GM12878 (cell line): Measurements from ENCODE around the gene FAM111B. TPM values are rescaled to one million over a fixed set of nuclear protein-coding genes. Genes with fewer than 3 reads are reported as not detected.

Source experiments
- CBFB ChIP-seq: IDR thresholded peaks from 2 replicates; pipeline ENCODE4 v1.6.1; 2016; ENCODE audit warnings: antibody characterized with exemption, low read depth
- CEBPB ChIP-seq, 2 experiments: fragments of 150-350 bp in 1 of 2; IDR thresholded peaks; 2 replicates each; pipeline ENCODE4 v1.6.1; 2012 to 2014; ENCODE audit warnings: low read depth in 2 of 2, low read length in 2 of 2, borderline replicate concordance in 1 of 2, inconsistent platforms in 1 of 2
- EGR1 ChIP-seq, 2 experiments: IDR thresholded peaks; 1 replicate in 1 of 2; 2 replicates in 1 of 2; pipeline ENCODE4 v1.6.1; 2011 to 2012; ENCODE audit warnings: low read depth in 2 of 2, low read length in 2 of 2, borderline replicate concordance in 1 of 2, mild to moderate bottlenecking in 1 of 2, moderate library complexity in 1 of 2
- HSF1 ChIP-seq: fragments of 150-350 bp; IDR thresholded peaks from 2 replicates; pipeline ENCODE4 v1.6.1; 2014; ENCODE audit warnings: mild to moderate bottlenecking, low read depth, low read length
- NR2F1 ChIP-seq: fragments of 450-650 bp; conservative IDR thresholded peaks from 2 replicates; pipeline ENCODE4 v1.6.1; 2017; ENCODE audit warnings: mild to moderate bottlenecking
- PML ChIP-seq: IDR thresholded peaks from 2 replicates; pipeline ENCODE4 v1.6.1; 2012; ENCODE audit warnings: low read length, inconsistent platforms
- POLR2A ChIP-seq: IDR thresholded peaks from 2 replicates; pipeline ENCODE4 v1.6.1; 2011; ENCODE audit warnings: low read depth, mild to moderate bottlenecking, low read length
- RAD51 ChIP-seq: fragments of 450-650 bp; IDR thresholded peaks from 2 replicates; pipeline ENCODE4 v1.6.1; 2016; ENCODE audit warnings: moderate library complexity, mild to moderate bottlenecking, inconsistent platforms
- RBBP5 ChIP-seq: fragments of 200-600 bp; sonication (generic); conservative IDR thresholded peaks from 2 replicates; pipeline ENCODE4 v1.6.1; 2016
- RELA ChIP-seq: fragments of 450-650 bp; IDR thresholded peaks from 2 replicates; pipeline ENCODE4 v1.8.0; 2014; ENCODE audit warnings: borderline replicate concordance; ENCODE audit not compliant: partially characterized antibody
- REST ChIP-seq: IDR thresholded peaks from 2 replicates; pipeline ENCODE4 v1.6.1; 2012; ENCODE audit warnings: mild to moderate bottlenecking, low read depth, low read length
- SP1 ChIP-seq: IDR thresholded peaks from one replicate; pipeline ENCODE4 v1.6.1; 2011; ENCODE audit warnings: low read depth, low read length
- TBL1XR1 ChIP-seq: IDR thresholded peaks from 2 replicates; pipeline ENCODE4 v1.6.1; 2012; ENCODE audit warnings: low read depth, low read length, improper control_type of control experiment
- YBX1 ChIP-seq: fragments of 450-650 bp; IDR thresholded peaks from 2 replicates; pipeline ENCODE4 v1.6.1; 2016; ENCODE audit warnings: antibody characterized with exemption
- ZNF274 ChIP-seq: IDR thresholded peaks from one replicate; pipeline ENCODE4 v1.8.0; 2011; ENCODE audit not compliant: insufficient read length, insufficient read depth
- polyA plus RNA-seq, 11 experiments: library from polyadenylated mRNA; depleted of rRNA in 4 of 11; unstranded in 6 of 11; stranded (reverse) in 5 of 11; fragments of >200 nt; fragmentation: Nextera tagmentation in 4 of 11; fragmentation: Illumina TruSeq in 1 of 11; extraction: Ambion mirVana in 4 of 11; extraction: Trizol in 1 of 11; gene quantifications; 1 replicate in 1 of 11; 2 replicates in 10 of 11; pipeline versions ENCODE4 v1.2.1 to v1.2.3, GENCODE V29; 2011 to 2016; ENCODE audit warnings: inconsistent platforms in 2 of 11, missing spikeins in 2 of 11, low read depth in 1 of 11
- total RNA-seq, 4 experiments: library from RNA; depleted of rRNA in 3 of 4; stranded (reverse); fragments of >200 nt in 3 of 4; fragmentation: Illumina TruSeq in 1 of 4; extraction: Trizol in 1 of 4; gene quantifications; 2 replicates each; pipeline versions ENCODE4 v1.2.1 to v1.2.3, GENCODE V29; 2013 to 2021
- TF ChIP-seq, protein P1 (sequence below): IDR thresholded peaks from 2 replicates; pipeline ENCODE4 v1.6.1; 2011; ENCODE audit warnings: low read depth, mild to moderate bottlenecking, low read length, moderate library complexity, borderline replicate concordance; ENCODE audit errors: extremely low read depth
- TF ChIP-seq, protein P2 (sequence below): fragments of 150-350 bp; IDR thresholded peaks from 2 replicates; pipeline ENCODE4 v1.6.1; 2016; ENCODE audit warnings: low read depth, low read length
- TF ChIP-seq, protein P3 (sequence below): IDR thresholded peaks from 2 replicates; pipeline ENCODE4 v1.6.1; 2011; ENCODE audit warnings: low read depth, low read length, improper control_type of control experiment, borderline replicate concordance
- TF ChIP-seq, protein P4 (sequence below): IDR thresholded peaks from 2 replicates; pipeline ENCODE4 v1.6.1; 2012; ENCODE audit warnings: low read depth, low read length, improper control_type of control experiment

The FAM111B gene
- total and polyA plus RNA-seq, 10 of the 15 experiments (the other 5 are each of a cell fraction or from before 2014, with no cell fraction given), result 35.9 to 97.2 (median 62.1) TPM

DNA sequence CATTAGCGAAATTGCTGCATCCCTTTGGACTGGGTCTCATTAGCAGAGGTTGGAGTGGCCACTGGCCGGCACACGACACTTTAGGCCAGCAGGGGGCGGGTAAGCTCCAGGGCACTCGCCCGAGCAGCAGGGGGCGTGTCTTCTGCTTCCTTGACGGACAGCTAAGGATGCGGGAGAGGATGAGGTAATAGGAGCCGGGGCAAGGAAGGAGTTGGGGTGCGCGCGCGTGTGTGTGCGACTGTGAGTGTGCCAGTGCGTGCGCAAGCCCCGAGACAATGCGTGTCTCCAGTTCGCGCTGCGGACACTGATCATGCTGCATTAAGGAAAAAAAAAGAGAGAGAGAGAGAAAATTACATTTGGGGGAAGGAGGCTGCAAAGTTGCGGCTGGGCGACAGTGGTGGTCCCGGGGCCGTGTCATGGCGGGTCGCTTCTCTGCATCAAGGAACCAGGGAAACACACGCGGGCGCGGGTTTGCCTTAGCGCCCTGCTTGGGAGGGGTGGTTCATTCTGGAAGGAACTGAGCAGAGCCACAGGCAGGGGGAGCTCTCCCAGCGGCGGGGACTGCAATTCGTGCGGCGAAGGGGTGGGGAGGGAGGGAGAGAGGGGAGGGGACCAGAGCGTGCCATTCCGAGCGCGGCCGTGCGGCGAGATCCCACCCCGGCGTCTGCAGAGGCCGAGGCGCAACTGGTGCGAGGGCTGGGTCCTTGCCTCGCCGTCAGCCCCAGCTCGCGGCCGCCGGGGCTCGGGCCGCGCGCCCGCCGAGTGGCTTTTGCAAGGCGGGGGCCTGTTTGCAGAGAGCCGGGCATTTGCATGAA is 64.7 kb downstream of the FAM111B start, which contains the start of gene DTX4 (continued):
- TF ChIP-seq HSF1, result no peak
- TF ChIP-seq ZNF274, result no peak
- TF ChIP-seq YBX1, result no peak
- TF ChIP-seq RELA, result no peak
- no peak; the same call in none of the 2 replicates for TF ChIP-seq TBL1XR1
- TF ChIP-seq RBBP5, result no peak
- no peak for TF ChIP-seq CBFB
- TF ChIP-seq, protein P1, sequence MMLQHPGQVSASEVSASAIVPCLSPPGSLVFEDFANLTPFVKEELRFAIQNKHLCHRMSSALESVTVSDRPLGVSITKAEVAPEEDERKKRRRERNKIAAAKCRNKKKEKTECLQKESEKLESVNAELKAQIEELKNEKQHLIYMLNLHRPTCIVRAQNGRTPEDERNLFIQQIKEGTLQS, result no peak
- TF ChIP-seq, protein P2, sequence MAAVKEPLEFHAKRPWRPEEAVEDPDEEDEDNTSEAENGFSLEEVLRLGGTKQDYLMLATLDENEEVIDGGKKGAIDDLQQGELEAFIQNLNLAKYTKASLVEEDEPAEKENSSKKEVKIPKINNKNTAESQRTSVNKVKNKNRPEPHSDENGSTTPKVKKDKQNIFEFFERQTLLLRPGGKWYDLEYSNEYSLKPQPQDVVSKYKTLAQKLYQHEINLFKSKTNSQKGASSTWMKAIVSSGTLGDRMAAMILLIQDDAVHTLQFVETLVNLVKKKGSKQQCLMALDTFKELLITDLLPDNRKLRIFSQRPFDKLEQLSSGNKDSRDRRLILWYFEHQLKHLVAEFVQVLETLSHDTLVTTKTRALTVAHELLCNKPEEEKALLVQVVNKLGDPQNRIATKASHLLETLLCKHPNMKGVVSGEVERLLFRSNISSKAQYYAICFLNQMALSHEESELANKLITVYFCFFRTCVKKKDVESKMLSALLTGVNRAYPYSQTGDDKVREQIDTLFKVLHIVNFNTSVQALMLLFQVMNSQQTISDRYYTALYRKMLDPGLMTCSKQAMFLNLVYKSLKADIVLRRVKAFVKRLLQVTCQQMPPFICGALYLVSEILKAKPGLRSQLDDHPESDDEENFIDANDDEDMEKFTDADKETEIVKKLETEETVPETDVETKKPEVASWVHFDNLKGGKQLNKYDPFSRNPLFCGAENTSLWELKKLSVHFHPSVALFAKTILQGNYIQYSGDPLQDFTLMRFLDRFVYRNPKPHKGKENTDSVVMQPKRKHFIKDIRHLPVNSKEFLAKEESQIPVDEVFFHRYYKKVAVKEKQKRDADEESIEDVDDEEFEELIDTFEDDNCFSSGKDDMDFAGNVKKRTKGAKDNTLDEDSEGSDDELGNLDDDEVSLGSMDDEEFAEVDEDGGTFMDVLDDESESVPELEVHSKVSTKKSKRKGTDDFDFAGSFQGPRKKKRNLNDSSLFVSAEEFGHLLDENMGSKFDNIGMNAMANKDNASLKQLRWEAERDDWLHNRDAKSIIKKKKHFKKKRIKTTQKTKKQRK, result no peak
- TF ChIP-seq PML, result peak; percentile 76; the same call in 1 of the 2 replicates
- TF ChIP-seq, protein P3, sequence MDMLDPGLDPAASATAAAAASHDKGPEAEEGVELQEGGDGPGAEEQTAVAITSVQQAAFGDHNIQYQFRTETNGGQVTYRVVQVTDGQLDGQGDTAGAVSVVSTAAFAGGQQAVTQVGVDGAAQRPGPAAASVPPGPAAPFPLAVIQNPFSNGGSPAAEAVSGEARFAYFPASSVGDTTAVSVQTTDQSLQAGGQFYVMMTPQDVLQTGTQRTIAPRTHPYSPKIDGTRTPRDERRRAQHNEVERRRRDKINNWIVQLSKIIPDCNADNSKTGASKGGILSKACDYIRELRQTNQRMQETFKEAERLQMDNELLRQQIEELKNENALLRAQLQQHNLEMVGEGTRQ, result no peak
- TF ChIP-seq REST, result no peak
- peak in 1 of 2 experiments; percentile 32; a peak in 1 of 3 replicates for TF ChIP-seq EGR1 (IDR thresholded peaks at IDR 0.05; ENCODE audit: borderline replicate concordance in 1 of 2, low read depth in 2 of 2, low read length in 2 of 2)
- 0 out of 2 replicates have a peak, but pooled peaks have one; percentile 69 for TF ChIP-seq POLR2A
- TF ChIP-seq, protein P4, sequence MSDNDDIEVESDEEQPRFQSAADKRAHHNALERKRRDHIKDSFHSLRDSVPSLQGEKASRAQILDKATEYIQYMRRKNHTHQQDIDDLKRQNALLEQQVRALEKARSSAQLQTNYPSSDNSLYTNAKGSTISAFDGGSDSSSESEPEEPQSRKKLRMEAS, result peak; percentile 57
- no peak for TF ChIP-seq RAD51
- 0 out of 4 replicates have a peak, but pooled peaks of 1 of the 2 experiments have one; percentile 34 for TF ChIP-seq CEBPB (IDR thresholded peaks at IDR 0.05; ENCODE audit: borderline replicate concordance in 1 of 2, low read depth in 2 of 2, low read length in 2 of 2)
- TF ChIP-seq NR2F1, result peak; percentile 38; the same call in 1 of the 2 replicates
- peak; percentile 45 for TF ChIP-seq SP1
